Kidney epithelial cell (primary cell): ENCODE data around the gene GRIP1. TPM values are rescaled to one million over a fixed set of nuclear protein-coding genes. Genes with fewer than 3 reads are reported as not detected.

Experiments used
- DNase-seq: peaks from one replicate; pipeline ENCODE4 v3.0.0-alpha.2; 2010; ENCODE audit warnings: low read depth
- H3K27me3 ChIP-seq: 2 replicates; pipeline ENCODE4 v1.6.0; 2011; ENCODE audit warnings: low read length; ENCODE audit not compliant: control insufficient read depth, insufficient read depth
- H3K36me3 ChIP-seq: 2 replicates; pipeline ENCODE4 v1.5.1; 2011; ENCODE audit warnings: low read length; ENCODE audit not compliant: control insufficient read depth, insufficient read depth
- H3K4me3 ChIP-seq: 2 replicates; pipeline ENCODE4 v1.5.1; 2011; ENCODE audit warnings: low read depth, mild to moderate bottlenecking, control low read depth, low read length
- total RNA-seq: library from RNA; depleted of rRNA; stranded (reverse); fragments of >200 nt; gene quantifications from 2 replicates; pipeline ENCODE4 v1.2.3, GENCODE V29; 2015
- TF ChIP-seq, protein P1 (sequence below): IDR thresholded peaks from 2 replicates; pipeline ENCODE4 v1.5.1; 2011; ENCODE audit warnings: mild to moderate bottlenecking, moderate library complexity, low read length, control low read depth, inconsistent platforms; ENCODE audit not compliant: insufficient read depth, poor library complexity, severe bottlenecking

Gene GRIP1
- total RNA-seq, 1 donor from 2014 or later, result 4.2 TPM

DNA sequence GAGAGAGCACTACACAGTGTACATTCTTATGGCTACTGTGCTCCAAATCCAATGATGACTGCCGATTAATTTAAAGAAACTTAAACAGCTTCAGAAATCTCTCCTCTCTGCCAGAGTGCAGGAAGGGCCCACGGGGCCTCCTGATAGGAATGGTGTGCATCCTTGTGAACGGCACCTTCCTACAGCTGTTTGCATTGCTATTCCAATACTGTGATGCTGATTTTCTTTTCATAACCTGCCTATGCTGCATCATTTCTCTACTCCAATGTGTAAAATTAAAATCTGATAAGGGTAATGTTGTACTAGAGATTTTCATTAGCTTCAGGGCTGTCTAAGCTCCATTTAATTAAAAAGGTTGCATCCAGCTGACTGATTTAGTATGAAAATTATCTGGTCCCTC lies 217.5 kb downstream of the GRIP1 start:
- H3K36me3 ChIP-seq, result no peaks in the 10 kb centered on the region
- H3K27me3 ChIP-seq, result no peaks in the 10 kb centered on the region
- TF ChIP-seq, protein P1, sequence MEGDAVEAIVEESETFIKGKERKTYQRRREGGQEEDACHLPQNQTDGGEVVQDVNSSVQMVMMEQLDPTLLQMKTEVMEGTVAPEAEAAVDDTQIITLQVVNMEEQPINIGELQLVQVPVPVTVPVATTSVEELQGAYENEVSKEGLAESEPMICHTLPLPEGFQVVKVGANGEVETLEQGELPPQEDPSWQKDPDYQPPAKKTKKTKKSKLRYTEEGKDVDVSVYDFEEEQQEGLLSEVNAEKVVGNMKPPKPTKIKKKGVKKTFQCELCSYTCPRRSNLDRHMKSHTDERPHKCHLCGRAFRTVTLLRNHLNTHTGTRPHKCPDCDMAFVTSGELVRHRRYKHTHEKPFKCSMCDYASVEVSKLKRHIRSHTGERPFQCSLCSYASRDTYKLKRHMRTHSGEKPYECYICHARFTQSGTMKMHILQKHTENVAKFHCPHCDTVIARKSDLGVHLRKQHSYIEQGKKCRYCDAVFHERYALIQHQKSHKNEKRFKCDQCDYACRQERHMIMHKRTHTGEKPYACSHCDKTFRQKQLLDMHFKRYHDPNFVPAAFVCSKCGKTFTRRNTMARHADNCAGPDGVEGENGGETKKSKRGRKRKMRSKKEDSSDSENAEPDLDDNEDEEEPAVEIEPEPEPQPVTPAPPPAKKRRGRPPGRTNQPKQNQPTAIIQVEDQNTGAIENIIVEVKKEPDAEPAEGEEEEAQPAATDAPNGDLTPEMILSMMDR, result no peak
- DNase-seq, result no peak
- H3K4me3 ChIP-seq, result no peak overlapping the region

GRCh38 chr12:66459944-66460482 lies 218.9 kb downstream of the GRIP1 start:
- TF ChIP-seq, protein P1, result no peak
- Histone ChIP-seq H3K36me3 (no peaks in the 10 kb centered on the region), H3K27me3 (no peaks in the 10 kb centered on the region), H3K4me3 (no peak overlapping the region)
- DNase-seq, result no peak

DNA sequence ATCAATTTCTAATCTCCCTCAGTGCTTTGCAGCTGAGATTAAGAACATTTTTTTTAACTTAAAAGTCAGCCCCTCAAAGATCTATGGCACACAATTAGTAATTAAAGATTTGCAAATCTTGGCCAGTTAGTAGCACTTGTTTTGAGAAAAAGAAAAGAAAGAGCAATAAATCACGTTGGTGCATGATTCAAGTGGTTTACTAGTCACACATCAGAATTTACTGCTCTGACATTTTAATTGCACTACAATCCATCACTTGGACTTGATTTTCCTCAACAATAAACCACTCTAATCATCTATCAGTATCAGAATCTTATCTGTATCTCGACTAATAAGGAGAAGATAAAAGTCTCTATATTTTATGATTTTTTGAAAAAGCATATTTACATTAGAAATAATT lies 222.3 kb downstream of the GRIP1 start:
- H3K27me3 ChIP-seq, result no peaks in the 10 kb centered on the region
- DNase-seq, result no peak
- TF ChIP-seq, protein P1, result no peak
- no peak overlapping the region for H3K4me3 ChIP-seq
- no peaks in the 10 kb centered on the region for H3K36me3 ChIP-seq

- H3K27me3 ChIP-seq, result no peaks in the 10 kb centered on the region
- no peak for DNase-seq
- TF ChIP-seq, protein P1, result no peak
- no peak overlapping the region for H3K4me3 ChIP-seq
- no peaks in the 10 kb centered on the region for H3K36me3 ChIP-seq
Measured at GRCh38 chr12:66453844-66454243, 225.0 kb downstream of the GRIP1 start.

GRCh38 chr12:66453120-66453519 lies 225.8 kb downstream of the GRIP1 start:
- H3K4me3 ChIP-seq, result no peak overlapping the region
- no peak for DNase-seq
- H3K36me3 ChIP-seq, result no peaks in the 10 kb centered on the region
- H3K27me3 ChIP-seq, result no peaks in the 10 kb centered on the region
- TF ChIP-seq, protein P1, result no peak

- DNase-seq, result no peak
- Histone ChIP-seq H3K27me3 (no peaks in the 10 kb centered on the region), H3K4me3 (no peak overlapping the region), H3K36me3 (no peaks in the 10 kb centered on the region)
- TF ChIP-seq, protein P1, result no peak
Measured at GRCh38 chr12:66449531-66449930, 229.3 kb downstream of the GRIP1 start.
